K562 (cell line): Measurements from ENCODE around the gene PHETA2. TPM values are rescaled to one million over a fixed set of nuclear protein-coding genes. Genes with fewer than 3 reads are reported as not detected.

Experiments
- ADNP ChIP-seq: fragments of 200-800 bp; sonication (Bioruptor generic); IDR thresholded peaks from 2 replicates; pipeline ENCODE4 v1.6.1; 2016; ENCODE audit warnings: missing genetic modification characterization, missing compliant biosample characterization
- DNMT1 ChIP-seq: fragments of 450-650 bp; IDR thresholded peaks from 2 replicates; pipeline ENCODE4 v1.6.1; 2016; ENCODE audit warnings: antibody characterized with exemption, mild to moderate bottlenecking
- ELF4 ChIP-seq: fragments of 450-650 bp; formaldehyde crosslinking; IDR thresholded peaks from 2 replicates; pipeline ENCODE4 v1.4.0; 2022; ENCODE audit warnings: missing genetic modification characterization
- ESRRA ChIP-seq: fragments of 450-650 bp; IDR thresholded peaks from 2 replicates; pipeline ENCODE4 v1.6.1; 2014; ENCODE audit warnings: low read depth, mild to moderate bottlenecking, moderate library complexity, borderline replicate concordance
- ETV6 ChIP-seq, 3 experiments: fragments of 150-350 bp in 1 of 3; sonication (generic) in 1 of 3; formaldehyde crosslinking in 1 of 3; IDR thresholded peaks; 2 replicates each; pipeline versions ENCODE4 v1.6.1 to v1.8.0; 2014 to 2022; ENCODE audit warnings: borderline replicate concordance in 2 of 3, low read depth in 2 of 3, antibody characterized with exemption in 1 of 3, low read length in 1 of 3, mild to moderate bottlenecking in 1 of 3, missing genetic modification reagents in 1 of 3
- HES1 ChIP-seq: fragments of 450-650 bp; IDR thresholded peaks from 2 replicates; pipeline ENCODE4 v1.6.1; 2016; ENCODE audit warnings: low read depth, mild to moderate bottlenecking, moderate library complexity
- HMBOX1 ChIP-seq: sonication (generic); IDR thresholded peaks from 2 replicates; pipeline ENCODE4 v1.6.1; 2016
- NR2C1 ChIP-seq, 2 experiments: fragments of 450-650 bp; IDR thresholded peaks; 2 replicates each; pipeline ENCODE4 v1.6.1; 2017; ENCODE audit warnings: mild to moderate bottlenecking in 2 of 2, antibody characterized with exemption in 1 of 2, inconsistent platforms in 1 of 2, missing compliant biosample characterization in 1 of 2, missing genetic modification characterization in 1 of 2
- SLC30A9 ChIP-seq: fragments of 250-450 bp; sonication (Bioruptor Pico); IDR thresholded peaks from 2 replicates; pipeline ENCODE4 v1.8.0; 2022; ENCODE audit warnings: mild to moderate bottlenecking, moderate library complexity
- SRSF7 ChIP-seq: fragments of 200-400 bp; formaldehyde crosslinking; optimal IDR thresholded peaks from 2 replicates; pipeline ENCODE3; 2017; ENCODE audit warnings: mild to moderate bottlenecking, low read depth, low read length
- TAF9B ChIP-seq: fragments of 450-650 bp; IDR thresholded peaks from 2 replicates; pipeline ENCODE4 v1.6.1; 2018; ENCODE audit warnings: mild to moderate bottlenecking; ENCODE audit not compliant: partially characterized antibody
- TCF15 ChIP-seq: fragments of 250-450 bp; sonication (Bioruptor Pico); IDR thresholded peaks from 2 replicates; pipeline ENCODE4 v1.8.0; 2022; ENCODE audit warnings: moderate library complexity, mild to moderate bottlenecking, inconsistent platforms
- THRB ChIP-seq: fragments of 450-650 bp; formaldehyde crosslinking; conservative IDR thresholded peaks from 2 replicates; pipeline ENCODE4 v1.4.0; 2022; ENCODE audit warnings: mild to moderate bottlenecking, missing genetic modification characterization
- ZBTB1 ChIP-seq: sonication (generic); formaldehyde crosslinking; IDR thresholded peaks from 2 replicates; pipeline ENCODE4 v1.8.1; 2023; ENCODE audit warnings: missing genetic modification reagents, low read depth, mild to moderate bottlenecking, borderline replicate concordance
- ZNF830 ChIP-seq: fragments of 250-450 bp; sonication (Bioruptor Pico); IDR thresholded peaks from 2 replicates; pipeline ENCODE4 v1.5.0; 2021; ENCODE audit warnings: mild to moderate bottlenecking
- polyA plus RNA-seq, 8 experiments: library from polyadenylated mRNA; depleted of rRNA in 4 of 8; stranded (reverse) in 5 of 8; unstranded in 3 of 8; fragments of >200 nt; fragmentation: Nextera tagmentation in 2 of 8; fragmentation: Illumina TruSeq in 1 of 8; extraction: Ambion mirVana in 2 of 8; extraction: Trizol in 1 of 8; gene quantifications; 2 replicates each; pipeline versions ENCODE4 v1.2.1 to v1.2.3, GENCODE V29; 2011 to 2014; ENCODE audit warnings: inconsistent platforms in 1 of 8, missing spikeins in 1 of 8
- total RNA-seq, 7 experiments: library from RNA; depleted of rRNA in 6 of 7; stranded (reverse); fragments of >200 nt in 6 of 7; fragmentation: Illumina TruSeq in 2 of 7; extraction: Trizol in 2 of 7; gene quantifications; 2 replicates each; pipeline versions ENCODE4 v1.2.1 to v1.2.3, GENCODE V29; 2011 to 2021; ENCODE audit warnings: low replicate concordance in 1 of 7

PHETA2 gene
- total and polyA plus RNA-seq, 9 of the 15 experiments (the other 6 are each of a cell fraction or from before 2014, with no cell fraction given): 0.07 to 0.22 (median 0.08) TPM; not detected in 5

GRCh38 chr22:42090596-42091454, 16.8 kb downstream of the PHETA2 start, which contains the start of gene NDUFA6 (continued):
- TF ChIP-seq ESRRA: peak; percentile 96
- no peak for TF ChIP-seq ADNP (tag)
- TF ChIP-seq HES1: no peak
- no peak for TF ChIP-seq NR2C1 (IDR thresholded peaks at IDR 0.05)
- no peak for TF ChIP-seq NR2C1 (tag; IDR thresholded peaks at IDR 0.05)
- no peak for TF ChIP-seq TCF15
- no peak for TF ChIP-seq THRB (CRISPR knock-in tag)
- no peak for TF ChIP-seq ELF4
- TF ChIP-seq ZBTB1 (CRISPR knock-in tag): peak; percentile 12; the same call in 1 of the 2 replicates
- TF ChIP-seq ETV6 (IDR thresholded peaks at IDR 0.05; ENCODE audit: borderline replicate concordance in 1 of 2, low read depth in 2 of 2, low read length in 1 of 2): no peak
- no peak for TF ChIP-seq ETV6 (CRISPR knock-in tag; IDR thresholded peaks at IDR 0.05; ENCODE audit: borderline replicate concordance)
- TF ChIP-seq ZNF830 (CRISPR knock-in tag): no peak
- TF ChIP-seq DNMT1: no peak
- no peak for TF ChIP-seq SRSF7
- TF ChIP-seq TAF9B: peak; percentile 86
- no peak for TF ChIP-seq SLC30A9 (CRISPR knock-in tag)
- no peak for TF ChIP-seq HMBOX1
